Smooth muscle cell (in vitro differentiated cells): Measurements from ENCODE around the gene PAK4. TPM values are rescaled to one million over a fixed set of nuclear protein-coding genes. Genes with fewer than 3 reads are reported as not detected.

Experiments
- DNase-seq: peaks from one replicate; lab custom pipeline; 2025; ENCODE audit not compliant: unreplicated experiment; lab: John Stamatoyannopoulos, UW
- H2AFZ ChIP-seq: fragments of 200-600 bp; sonication (generic); 2 replicates; pipeline ENCODE4 v1.6.0; 2016; ENCODE audit warnings: antibody characterized with exemption, low read depth, mild to moderate bottlenecking
- H3F3A ChIP-seq: fragments of 200-600 bp; sonication (generic); 2 replicates; pipeline ENCODE4 v1.6.0; 2017; ENCODE audit warnings: antibody characterized with exemption, low read depth
- H3K27ac ChIP-seq: fragments of 200-600 bp; sonication (generic); 2 replicates; pipeline ENCODE4 v1.5.1; 2016; ENCODE audit warnings: low read depth, mild to moderate bottlenecking
- H3K27me3 ChIP-seq: fragments of 200-600 bp; sonication (generic); 2 replicates; pipeline ENCODE4 v1.6.1; 2016; ENCODE audit warnings: low read depth, mild to moderate bottlenecking
- H3K36me3 ChIP-seq: fragments of 200-600 bp; sonication (generic); 2 replicates; pipeline ENCODE4 v1.5.1; 2016; ENCODE audit warnings: low read depth
- H3K4me1 ChIP-seq: fragments of 200-600 bp; sonication (generic); 2 replicates; pipeline ENCODE4 v1.5.1; 2016; ENCODE audit warnings: low read depth
- H3K4me2 ChIP-seq: fragments of 200-600 bp; sonication (generic); 2 replicates; pipeline ENCODE4 v1.6.0; 2016; ENCODE audit warnings: mild to moderate bottlenecking
- H3K4me3 ChIP-seq: fragments of 200-600 bp; sonication (generic); 2 replicates; pipeline ENCODE4 v1.5.1; 2016; ENCODE audit warnings: mild to moderate bottlenecking
- H3K79me2 ChIP-seq: fragments of 200-600 bp; sonication (generic); 2 replicates; pipeline ENCODE4 v1.6.0; 2016; ENCODE audit warnings: low read depth, mild to moderate bottlenecking
- H3K9ac ChIP-seq: fragments of 200-600 bp; sonication (generic); 2 replicates; pipeline ENCODE4 v1.6.0; 2016; ENCODE audit warnings: low read depth
- H3K9me3 ChIP-seq: fragments of 200-600 bp; sonication (generic); replicated peaks from 2 replicates; pipeline ENCODE4 v1.5.1; 2016; ENCODE audit warnings: low read depth
- H4K20me1 ChIP-seq: fragments of 200-600 bp; sonication (generic); 2 replicates; pipeline ENCODE4 v1.6.0; 2016; ENCODE audit warnings: low read depth
- WGBS: methylation state at CpG from one replicate; pipeline ENCODE4 v1.1.7; 2016; ENCODE audit warnings: low lambda C conversion rate; 5-methylcytosine and 5-hydroxymethylcytosine counted together
- polyA plus RNA-seq: library from polyadenylated mRNA; unstranded; fragments of >200 nt; fragmentation: Nextera tagmentation; extraction: Ambion mirVana; gene quantifications from 2 replicates; pipeline ENCODE4 v1.2.1, GENCODE V29; 2016
- total RNA-seq: library from RNA; depleted of rRNA; stranded (reverse); fragments of >200 nt; gene quantifications from 2 replicates; pipeline ENCODE4 v1.2.3, GENCODE V29; 2014
- TF ChIP-seq, protein P1 (sequence below): fragments of 200-600 bp; sonication (generic); IDR thresholded peaks from 2 replicates; pipeline ENCODE4 v1.5.1; 2017; ENCODE audit warnings: borderline replicate concordance, mild to moderate bottlenecking, antibody characterized with exemption; ENCODE audit not compliant: insufficient read depth, poor library complexity, severe bottlenecking

PAK4 gene
- total and polyA plus RNA-seq, 2 experiments from 2014 or later = 11.8 to 19.1 TPM

DNA sequence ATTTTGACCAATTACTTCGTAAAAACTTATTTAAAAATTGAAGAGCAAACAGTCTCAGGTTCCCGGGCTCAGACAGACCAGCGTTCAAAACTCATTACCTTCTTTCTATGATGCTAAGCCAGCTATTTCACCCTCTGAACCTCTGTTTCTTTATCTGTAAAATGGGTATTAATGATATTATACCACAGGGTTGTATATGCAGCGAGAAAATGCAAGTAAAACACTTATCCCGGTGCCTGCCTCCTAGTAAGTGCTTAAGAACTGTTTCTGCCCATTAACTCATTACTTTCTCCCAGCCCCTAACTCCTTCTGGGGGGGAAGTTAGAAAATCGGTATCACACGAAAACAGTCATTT is 410 bp upstream of the PAK4 start:
- H3K4me2 ChIP-seq = peak overlapping the region; percentile 81
- H3K79me2 ChIP-seq = peaks cover 46% of the 10 kb centered on the region
- H4K20me1 ChIP-seq = peaks cover 38% of the 10 kb centered on the region
- no peaks in the 10 kb centered on the region for H3F3A ChIP-seq
- H3K36me3 ChIP-seq = no peaks in the 10 kb centered on the region
- 43% methylated on average over 7 of the region's 7 CpGs for WGBS
- TF ChIP-seq, protein P1, sequence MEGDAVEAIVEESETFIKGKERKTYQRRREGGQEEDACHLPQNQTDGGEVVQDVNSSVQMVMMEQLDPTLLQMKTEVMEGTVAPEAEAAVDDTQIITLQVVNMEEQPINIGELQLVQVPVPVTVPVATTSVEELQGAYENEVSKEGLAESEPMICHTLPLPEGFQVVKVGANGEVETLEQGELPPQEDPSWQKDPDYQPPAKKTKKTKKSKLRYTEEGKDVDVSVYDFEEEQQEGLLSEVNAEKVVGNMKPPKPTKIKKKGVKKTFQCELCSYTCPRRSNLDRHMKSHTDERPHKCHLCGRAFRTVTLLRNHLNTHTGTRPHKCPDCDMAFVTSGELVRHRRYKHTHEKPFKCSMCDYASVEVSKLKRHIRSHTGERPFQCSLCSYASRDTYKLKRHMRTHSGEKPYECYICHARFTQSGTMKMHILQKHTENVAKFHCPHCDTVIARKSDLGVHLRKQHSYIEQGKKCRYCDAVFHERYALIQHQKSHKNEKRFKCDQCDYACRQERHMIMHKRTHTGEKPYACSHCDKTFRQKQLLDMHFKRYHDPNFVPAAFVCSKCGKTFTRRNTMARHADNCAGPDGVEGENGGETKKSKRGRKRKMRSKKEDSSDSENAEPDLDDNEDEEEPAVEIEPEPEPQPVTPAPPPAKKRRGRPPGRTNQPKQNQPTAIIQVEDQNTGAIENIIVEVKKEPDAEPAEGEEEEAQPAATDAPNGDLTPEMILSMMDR = no peak
- H3K9ac ChIP-seq = no peak overlapping the region
- H3K27me3 ChIP-seq = no peaks in the 10 kb centered on the region
- no peak for DNase-seq
- H3K4me3 ChIP-seq = peak overlapping the region; percentile 94
- H3K9me3 ChIP-seq = no peaks in the 10 kb centered on the region
- H3K4me1 ChIP-seq = peaks cover 2% of the 10 kb centered on the region
- no peak overlapping the region for H3K27ac ChIP-seq
- peak overlapping the region; percentile 89 for H2AFZ ChIP-seq

DNA sequence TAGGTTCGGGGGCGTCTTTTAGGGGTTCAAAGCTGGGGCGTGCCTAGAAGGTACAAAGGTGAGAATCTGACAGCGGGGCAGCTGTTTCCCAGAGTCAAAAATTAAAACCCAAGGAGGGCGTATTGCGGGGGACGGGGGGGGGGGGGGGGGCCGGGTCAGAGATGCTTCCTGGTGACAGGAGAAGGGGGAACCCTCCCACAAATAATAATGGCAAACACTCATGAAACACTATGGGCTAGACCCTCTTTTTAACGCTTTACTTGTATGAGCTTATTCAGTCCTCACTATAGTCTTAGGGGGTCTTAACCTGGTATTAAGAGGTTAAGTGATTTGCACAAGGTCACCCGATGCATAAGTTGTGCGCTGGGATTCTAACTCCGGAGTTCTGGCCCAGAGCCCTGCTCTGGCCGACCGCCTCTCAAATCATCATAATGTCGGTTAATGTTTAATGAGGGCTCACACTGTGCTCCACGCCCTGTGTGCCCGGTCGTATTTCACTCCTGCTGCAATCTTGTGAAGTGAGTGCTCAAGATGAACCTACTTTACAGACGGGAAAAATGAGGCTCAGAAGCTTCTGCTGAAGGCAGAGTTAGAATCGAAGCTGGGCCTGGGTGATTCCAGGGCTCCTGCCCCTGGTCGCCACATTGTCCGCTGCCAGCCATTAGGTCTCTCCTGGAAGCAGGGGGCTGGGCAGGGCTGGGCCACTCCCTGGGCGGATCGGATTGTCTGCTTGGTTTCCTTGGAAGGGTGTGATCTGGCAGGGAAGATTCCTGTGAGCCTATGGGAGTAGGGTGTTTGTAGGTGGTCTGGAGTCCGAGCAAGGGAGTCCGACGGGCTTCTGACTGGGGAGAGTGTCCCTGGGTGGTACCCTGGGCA is 964 bp downstream of the PAK4 start:
- H3F3A ChIP-seq = no peaks in the 10 kb centered on the region
- peak overlapping the region; percentile 94 for H3K4me3 ChIP-seq
- H2AFZ ChIP-seq = no peak overlapping the region
- H3K9ac ChIP-seq = peak overlapping the region; percentile 88
- H3K9me3 ChIP-seq = no peaks in the 10 kb centered on the region
- H3K27ac ChIP-seq = no peak overlapping the region
- H4K20me1 ChIP-seq = peaks cover 52% of the 10 kb centered on the region
- H3K36me3 ChIP-seq = no peaks in the 10 kb centered on the region
- H3K4me1 ChIP-seq = peaks cover 2% of the 10 kb centered on the region
- TF ChIP-seq, protein P1 = no peak
- peaks cover 58% of the 10 kb centered on the region for H3K79me2 ChIP-seq
- no peaks in the 10 kb centered on the region for H3K27me3 ChIP-seq
- H3K4me2 ChIP-seq = peak overlapping the region; percentile 97
- WGBS = 23% methylated on average over 23 of the region's 27 CpGs
- no peak for DNase-seq

DNA sequence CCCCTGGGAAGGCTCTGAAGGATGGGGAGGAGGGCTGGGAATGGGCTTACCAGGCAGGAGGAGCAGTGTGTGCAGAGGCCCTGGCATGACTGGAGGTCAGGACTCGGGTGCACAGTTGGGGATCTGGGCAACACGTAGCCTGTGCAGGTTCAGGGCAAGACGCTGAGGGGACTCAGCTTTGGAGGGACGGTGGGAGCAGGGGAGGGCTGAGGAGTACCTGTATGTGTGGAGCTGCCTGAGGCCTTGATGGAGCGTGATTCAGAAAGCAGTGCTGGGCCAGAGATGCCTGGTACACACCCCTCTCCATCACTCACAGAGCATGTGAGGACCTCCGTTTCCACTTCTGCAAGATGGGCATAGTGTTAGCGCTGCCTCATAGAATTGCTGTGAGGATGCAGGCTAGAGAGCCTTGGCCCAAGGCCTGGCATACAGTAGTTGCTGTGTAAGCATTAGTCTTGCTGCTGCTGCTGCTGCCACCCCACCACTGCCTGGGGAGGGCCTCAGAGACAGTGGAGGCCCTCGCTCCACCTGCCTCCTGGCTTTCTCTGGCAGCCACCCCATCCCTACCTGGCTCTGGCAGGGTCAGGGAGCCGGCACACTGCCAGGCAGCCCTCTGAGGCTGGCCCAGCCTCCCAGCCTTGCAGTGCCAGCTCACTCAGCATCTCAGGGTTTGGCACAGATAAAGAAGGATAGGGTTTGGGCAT is 2.4 kb downstream of the PAK4 start:
- no peak overlapping the region for H3K27ac ChIP-seq
- no peak overlapping the region for H3K4me2 ChIP-seq
- H3F3A ChIP-seq = no peaks in the 10 kb centered on the region
- H3K27me3 ChIP-seq = no peaks in the 10 kb centered on the region
- H3K9me3 ChIP-seq = no peaks in the 10 kb centered on the region
- WGBS = 82% methylated on average over 9 of the region's 9 CpGs
- H3K79me2 ChIP-seq = peaks cover 72% of the 10 kb centered on the region
- no peak for DNase-seq
- H3K4me3 ChIP-seq = no peak overlapping the region
- TF ChIP-seq, protein P1 = no peak
- H4K20me1 ChIP-seq = peaks cover 66% of the 10 kb centered on the region
- peaks cover 5% of the 10 kb centered on the region for H3K4me1 ChIP-seq
- H3K9ac ChIP-seq = no peak overlapping the region
- no peak overlapping the region for H2AFZ ChIP-seq
- no peaks in the 10 kb centered on the region for H3K36me3 ChIP-seq
